RWPE1 (cell line): ENCODE results near the gene ADAMTS5.

Experiments
- CTCF ChIA-PET: fragments of 350-600 bp; sonication (Branson Sonifier 250); formaldehyde crosslinking; extraction: SDS; loops from one replicate; lab custom pipeline; 2021; lab: Yijun Ruan, JAX
- POLR2A ChIA-PET: fragments of 400-600 bp; formaldehyde crosslinking; extraction: SDS; loops from one replicate; lab custom pipeline; 2020; ENCODE audit warnings: antibody characterized with exemption; ENCODE audit not compliant: low non-redundant PET; lab: Yijun Ruan, JAX
- DNase-seq: peaks from one replicate; pipeline ENCODE4 v3.0.0; 2012; ENCODE audit warnings: low spot score
- H3K27ac ChIP-seq: fragments of 450-650 bp; 2 replicates; pipeline ENCODE4 v1.5.1; 2017
- CTCF ChIP-seq: fragments of 450-650 bp; conservative IDR thresholded peaks from 2 replicates; pipeline ENCODE4 v1.5.1; 2017; ENCODE audit warnings: low read depth, mild to moderate bottlenecking

The ADAMTS5 gene

GRCh38 chr21:26887251-26887650 is 79.6 kb downstream of the ADAMTS5 start:
- no peak for DNase-seq
- CTCF ChIA-PET = no interaction called here
- POLR2A ChIA-PET = no interaction called here
- no peak overlapping the region for H3K27ac ChIP-seq
- TF ChIP-seq CTCF = no peak

DNA sequence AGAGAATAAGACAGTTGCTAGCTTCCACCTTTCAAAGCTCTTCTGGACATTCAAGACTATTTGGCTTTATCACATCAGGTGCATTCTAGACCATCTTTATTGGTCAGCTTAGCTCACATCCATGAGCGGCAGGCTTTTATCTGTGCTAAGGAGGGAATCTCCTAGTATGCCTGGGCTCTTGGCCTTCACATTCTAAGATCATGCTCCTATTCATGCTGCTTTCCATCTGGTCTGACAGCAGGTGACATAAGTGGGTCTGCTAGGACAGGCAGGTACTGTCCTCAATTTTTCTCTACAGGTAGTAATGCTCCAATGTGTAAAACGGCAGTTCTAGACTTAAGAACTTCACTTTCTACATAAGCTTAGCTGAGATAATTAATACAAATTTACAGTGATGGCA is 82.5 kb downstream of the ADAMTS5 start:
- POLR2A ChIA-PET = no interaction called here
- DNase-seq = no peak
- CTCF ChIA-PET = no interaction called here

GRCh38 chr21:26883768-26884167 is 83.1 kb downstream of the ADAMTS5 start:
- DNase-seq = no peak
- TF ChIP-seq CTCF = no peak
- CTCF ChIA-PET = interaction anchor here (0.7 kb wide), 1 partner anchor 114 kb away, joined by 3 read pairs; no protein-coding TSS in a partner anchor
- H3K27ac ChIP-seq = no peak overlapping the region
- POLR2A ChIA-PET = no interaction called here

More for the DNA sequence above, 82.5 kb downstream of the ADAMTS5 start:
- no peak overlapping the region for H3K27ac ChIP-seq
- TF ChIP-seq CTCF = no peak

DNA sequence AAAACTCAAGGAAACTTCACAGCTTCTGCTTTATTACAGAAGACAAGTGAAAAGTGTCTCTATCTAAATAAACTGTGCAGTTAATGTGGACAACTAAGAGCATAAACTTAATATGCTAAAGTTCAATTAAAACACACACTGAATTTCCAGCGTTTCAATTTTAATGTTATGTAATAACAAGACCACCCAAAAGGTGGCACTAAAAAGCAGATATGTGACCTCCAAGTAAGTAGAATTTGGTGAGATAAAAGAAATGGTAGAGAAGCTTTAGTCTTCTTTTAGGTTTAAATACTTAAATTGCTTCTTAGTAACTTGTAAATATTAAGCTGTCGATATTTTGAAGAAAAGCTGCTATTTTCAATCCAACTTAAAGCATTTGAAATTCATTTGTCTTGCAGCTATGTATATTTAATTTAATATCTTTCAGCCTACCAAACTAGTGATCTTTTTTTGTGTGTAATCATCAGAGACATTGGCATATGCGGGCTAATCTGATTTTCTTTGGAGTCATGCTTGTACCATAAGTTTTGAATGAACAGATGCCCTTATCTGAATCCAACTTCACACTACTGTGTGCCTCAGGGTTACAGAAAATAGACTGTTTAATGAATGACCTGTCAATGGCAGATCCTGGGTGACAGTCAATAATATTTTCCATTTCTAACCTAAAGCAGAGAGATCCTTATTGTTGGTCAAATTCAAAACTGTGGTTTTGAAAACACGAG is 85.2 kb downstream of the ADAMTS5 start:
- no peak for TF ChIP-seq CTCF
- POLR2A ChIA-PET = no interaction called here
- no peak for DNase-seq
- CTCF ChIA-PET = interaction anchor here (0.6 kb wide), 1 partner anchor 788 kb away, joined by 6 read pairs; no protein-coding TSS in a partner anchor
- H3K27ac ChIP-seq = no peak overlapping the region

DNA sequence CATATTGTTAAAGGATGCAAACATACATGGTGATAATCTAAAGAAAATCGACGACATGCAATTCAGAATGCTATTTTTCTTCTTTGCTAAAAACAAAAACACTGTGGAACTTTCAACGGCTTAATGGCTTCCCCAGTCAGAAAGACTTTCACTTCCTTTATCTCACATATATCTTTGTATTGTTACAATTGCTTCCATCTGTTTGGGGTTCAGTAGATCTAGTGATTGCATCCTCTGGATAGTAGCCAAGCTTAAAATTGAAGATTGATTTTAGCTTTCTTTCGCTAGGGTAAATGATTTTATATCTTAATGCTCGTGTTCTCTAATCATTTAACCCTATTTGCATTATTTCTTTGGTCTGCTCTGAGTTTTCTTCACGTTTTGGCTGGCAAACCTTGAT is 89.9 kb downstream of the ADAMTS5 start:
- ChIA-PET POLR2A (no interaction called here), CTCF (no interaction called here)
- TF ChIP-seq CTCF = no peak
- no peak overlapping the region for H3K27ac ChIP-seq
- no peak for DNase-seq

- no peak for DNase-seq
- TF ChIP-seq CTCF = no peak
Observed at GRCh38 chr21:26874347-26874746, 92.5 kb downstream of the ADAMTS5 start.

More at GRCh38 chr21:26874347-26874746, 92.5 kb downstream of the ADAMTS5 start:
- CTCF ChIA-PET = interaction anchor here (0.6 kb wide), 1 partner anchor 107 kb away, joined by 4 read pairs; no protein-coding TSS in a partner anchor
- no peak overlapping the region for H3K27ac ChIP-seq
- POLR2A ChIA-PET = no interaction called here
